ENCODE measurements around the gene BOLA1.
"Not testable (repeated sequence)": the region's sequence is repeated elsewhere in the genome, so short reads cannot be mapped to it uniquely, and the experiment has no call there.

BOLA1 gene

DNA sequence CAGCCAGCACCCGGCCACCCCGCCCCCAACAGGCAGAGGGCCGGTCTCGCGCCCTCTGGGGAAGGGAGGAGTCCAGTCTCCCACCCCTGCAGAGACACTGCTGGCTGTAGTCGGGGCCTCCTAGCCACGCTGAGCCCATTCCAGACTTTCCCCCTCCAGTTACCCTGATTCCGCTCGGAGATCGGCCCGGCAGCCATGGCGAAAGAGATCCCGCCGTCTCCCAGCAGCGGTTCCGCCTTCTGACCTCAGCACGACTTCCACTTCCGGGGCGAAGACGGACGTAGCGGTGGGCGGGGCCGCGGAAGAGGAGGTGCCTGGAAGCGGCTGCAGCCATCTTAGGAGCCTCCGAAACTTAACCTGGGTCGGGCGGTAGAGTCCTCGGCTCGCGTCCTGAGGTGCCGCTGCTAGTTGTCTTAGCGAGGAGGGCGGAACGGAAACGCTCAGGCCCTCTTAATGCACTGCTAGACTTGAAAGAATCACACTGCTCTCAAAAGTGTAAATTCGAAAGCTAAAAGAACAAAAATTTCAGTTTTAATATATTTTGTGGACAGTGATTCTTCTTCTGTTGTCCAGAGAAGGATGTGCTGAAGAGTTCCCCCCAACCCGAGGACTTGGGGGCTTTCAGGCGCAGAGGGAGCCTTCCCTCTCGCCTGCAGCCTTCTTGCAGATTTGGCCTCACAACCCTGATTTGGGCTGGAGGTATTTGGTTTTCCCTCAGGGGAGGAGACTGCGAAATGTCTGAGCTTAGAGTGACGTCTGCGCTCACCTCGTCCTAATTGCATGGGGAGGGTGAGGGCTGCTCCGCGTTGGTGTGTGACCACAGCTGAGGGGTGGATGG, 28.4 kb downstream of the BOLA1 start, which contains the start of gene SF3B4:
TSS of gene SF3B4 (minus strand) at position 241 of the 838 bp plus-strand sequence. CDS start at position 197, 44 bp downstream.
- peak; percentile 84 to 92 (median 88) for DNase-seq (ENCODE audit: low read depth in 3 of 3, low spot score in 1 of 3)

DNA sequence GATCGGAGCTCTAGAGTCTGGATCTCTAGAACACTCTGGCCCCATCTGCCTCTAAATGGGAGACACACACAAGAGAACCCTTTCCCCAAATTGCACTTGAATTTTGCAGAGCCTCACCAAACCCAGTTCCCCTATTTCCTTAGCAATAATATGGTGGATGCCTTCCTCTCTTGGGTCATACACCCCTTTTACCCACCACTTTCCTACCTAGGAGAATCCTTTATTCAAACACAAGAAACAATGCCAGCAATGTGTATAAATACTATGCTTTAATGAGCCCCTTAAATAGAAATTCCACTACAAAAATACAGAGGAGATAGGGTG, 29.0 kb downstream of the BOLA1 start:
- DNase-seq (ENCODE audit: low read depth in 3 of 3, low spot score in 1 of 3): no peak

DNA sequence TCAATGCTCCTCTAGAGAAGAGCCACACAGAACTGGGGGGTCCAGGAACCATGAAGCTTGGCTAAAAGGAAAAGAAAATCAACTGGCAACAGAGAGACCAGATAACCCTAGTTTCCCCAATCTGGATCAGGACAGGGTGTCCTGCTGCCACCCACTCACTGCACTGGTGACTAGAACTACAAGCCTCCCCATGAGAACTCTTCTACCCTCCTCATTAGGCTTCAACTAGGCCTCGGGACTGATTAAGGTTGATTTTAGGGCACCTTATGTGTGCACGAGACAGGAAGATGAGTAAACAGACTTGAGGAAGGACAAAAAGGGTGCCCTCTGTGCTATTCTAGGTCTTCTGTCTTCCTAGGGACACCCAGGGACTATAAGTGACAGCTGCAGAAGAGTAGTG, 30.5 kb downstream of the BOLA1 start:
- no peak for DNase-seq (ENCODE audit: low read depth in 3 of 3, low spot score in 1 of 3)

DNA sequence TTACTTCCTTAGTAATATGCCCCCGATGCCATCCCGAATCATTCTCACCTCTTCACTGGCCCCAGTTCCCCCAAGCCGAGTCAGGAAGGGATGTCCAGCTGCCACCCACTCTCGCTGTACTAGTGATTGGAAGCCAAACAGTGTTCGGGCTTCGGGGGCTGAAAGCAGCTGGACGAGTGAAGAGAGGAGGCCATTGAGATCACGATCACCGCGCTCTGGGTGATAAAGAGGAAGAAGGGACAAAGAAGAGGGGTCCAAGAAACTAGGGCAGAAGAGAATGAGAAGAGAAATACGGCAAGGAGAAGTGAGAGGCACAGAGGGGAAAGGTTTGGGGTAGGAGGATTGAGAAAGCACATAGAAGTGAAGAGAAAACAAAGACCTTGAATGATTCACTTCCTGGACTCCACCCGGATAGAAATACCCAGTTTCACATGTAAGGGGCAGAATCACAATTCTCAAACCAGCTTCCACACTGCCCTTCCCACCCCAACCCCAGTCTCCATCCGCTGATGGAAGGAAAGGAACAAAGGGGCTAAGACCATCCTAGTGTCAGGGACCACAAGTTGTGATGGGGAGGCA, 31.9 kb downstream of the BOLA1 start:
- no peak for DNase-seq (ENCODE audit: low read depth in 3 of 3, low spot score in 1 of 3)

DNA sequence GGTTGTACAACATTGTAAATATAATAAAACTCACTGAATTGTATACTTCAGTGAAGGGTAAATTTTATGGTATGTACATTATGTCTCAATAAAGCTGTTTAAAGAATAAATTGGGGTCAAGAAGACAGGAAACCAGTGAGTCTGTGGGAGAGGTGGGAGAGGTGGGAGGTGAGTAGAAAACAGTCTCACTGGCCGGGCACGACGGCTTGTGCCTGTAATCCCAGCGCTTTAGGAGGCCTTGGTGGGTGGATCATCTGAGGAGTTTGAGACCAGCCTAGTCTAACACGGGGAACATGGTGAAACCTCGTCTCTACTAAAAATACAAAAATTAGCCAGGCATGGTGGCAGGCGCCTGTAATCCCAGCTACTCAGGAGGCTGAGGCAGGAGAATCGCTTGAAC, 33.1 kb downstream of the BOLA1 start:
- DNase-seq (ENCODE audit: low read depth in 3 of 3, low spot score in 1 of 3): no peak

DNA sequence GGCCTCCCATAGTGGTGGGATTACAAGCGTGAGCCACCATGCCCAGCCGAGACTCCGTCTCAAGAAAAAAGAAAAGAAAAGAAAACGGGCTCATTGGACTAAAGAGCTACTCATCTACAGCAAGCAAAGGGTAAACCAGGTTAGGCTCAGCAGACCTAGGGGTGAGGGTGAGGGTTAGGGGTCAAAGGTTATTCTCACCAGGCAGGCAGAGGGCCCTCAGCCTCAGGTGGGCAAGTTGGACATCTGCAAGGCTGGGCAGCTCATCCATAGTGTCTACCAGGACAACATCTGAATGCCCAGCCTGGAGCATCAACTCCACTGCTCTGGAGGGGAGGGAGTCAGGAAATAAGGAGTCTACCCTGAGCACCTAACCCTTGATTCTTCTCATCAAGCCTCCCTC, 33.8 kb downstream of the BOLA1 start:
- no peak for DNase-seq (ENCODE audit: low read depth in 3 of 3, low spot score in 1 of 3)

DNA sequence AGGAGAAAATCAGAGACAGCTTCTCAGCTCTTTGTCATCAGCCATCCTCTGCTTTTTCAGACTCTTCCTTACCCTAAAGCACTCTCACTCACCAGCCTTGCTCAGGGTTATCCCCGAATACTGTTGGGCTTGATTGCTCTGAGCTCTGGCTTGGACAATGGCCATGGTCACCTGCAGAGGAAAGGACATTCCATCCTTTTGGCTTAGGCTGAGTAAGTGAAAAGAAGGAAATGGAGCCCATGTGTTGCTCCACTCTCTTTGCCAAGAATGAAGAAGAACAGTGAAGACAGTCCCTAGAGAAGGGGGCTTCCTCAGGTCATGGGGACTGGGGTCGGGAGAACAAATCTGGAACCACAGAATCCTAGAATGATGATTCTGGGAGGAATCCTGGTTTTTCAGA, 35.0 kb downstream of the BOLA1 start:
- no peak for DNase-seq (ENCODE audit: low read depth in 3 of 3, low spot score in 1 of 3)

DNA sequence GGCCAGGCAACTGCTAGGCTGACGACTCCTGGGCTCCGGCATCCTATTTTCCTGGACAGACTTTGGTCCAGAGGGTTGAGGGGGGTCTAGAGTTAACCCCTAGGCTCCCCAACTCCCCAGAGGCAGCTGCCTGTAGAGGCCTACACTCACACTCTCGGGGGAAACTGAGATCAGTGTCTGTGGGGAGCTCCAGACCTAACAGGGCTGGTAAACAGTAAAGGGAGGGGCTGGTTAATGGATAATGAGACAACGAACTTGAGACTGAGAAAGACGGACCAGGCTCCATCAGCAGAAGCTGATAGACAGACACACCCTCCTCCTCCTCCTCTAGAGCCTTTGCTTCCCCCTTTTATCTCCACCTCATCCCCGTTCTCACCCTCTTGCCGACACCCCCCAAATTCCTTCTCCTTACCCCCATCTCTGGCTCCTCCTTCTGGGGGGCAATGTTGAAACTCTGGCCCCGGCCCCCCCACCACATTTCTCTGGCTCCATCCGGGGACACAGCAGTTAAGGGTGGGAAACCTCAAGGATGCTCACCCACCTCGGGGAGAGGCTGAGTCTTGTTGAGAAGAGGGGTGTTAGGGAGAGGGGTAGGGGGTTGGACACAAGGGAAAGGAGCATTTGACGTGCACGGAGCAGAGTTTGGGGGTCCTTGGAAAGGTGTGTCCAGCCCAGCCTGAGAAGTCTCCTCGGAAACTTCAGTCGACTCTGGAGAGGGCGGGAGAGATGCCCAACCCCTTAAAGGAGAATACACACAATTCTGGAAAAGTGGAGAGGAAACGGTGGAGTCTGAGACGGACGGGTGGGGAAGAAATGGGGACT, 37.0 kb downstream of the BOLA1 start, which contains the start of gene MTMR11:
TSS of gene MTMR11 (minus strand) at position 710 of the 822 bp plus-strand sequence. CDS start at position 478, 232 bp downstream.
- no peak for DNase-seq (ENCODE audit: low read depth in 3 of 3, low spot score in 1 of 3)

DNA sequence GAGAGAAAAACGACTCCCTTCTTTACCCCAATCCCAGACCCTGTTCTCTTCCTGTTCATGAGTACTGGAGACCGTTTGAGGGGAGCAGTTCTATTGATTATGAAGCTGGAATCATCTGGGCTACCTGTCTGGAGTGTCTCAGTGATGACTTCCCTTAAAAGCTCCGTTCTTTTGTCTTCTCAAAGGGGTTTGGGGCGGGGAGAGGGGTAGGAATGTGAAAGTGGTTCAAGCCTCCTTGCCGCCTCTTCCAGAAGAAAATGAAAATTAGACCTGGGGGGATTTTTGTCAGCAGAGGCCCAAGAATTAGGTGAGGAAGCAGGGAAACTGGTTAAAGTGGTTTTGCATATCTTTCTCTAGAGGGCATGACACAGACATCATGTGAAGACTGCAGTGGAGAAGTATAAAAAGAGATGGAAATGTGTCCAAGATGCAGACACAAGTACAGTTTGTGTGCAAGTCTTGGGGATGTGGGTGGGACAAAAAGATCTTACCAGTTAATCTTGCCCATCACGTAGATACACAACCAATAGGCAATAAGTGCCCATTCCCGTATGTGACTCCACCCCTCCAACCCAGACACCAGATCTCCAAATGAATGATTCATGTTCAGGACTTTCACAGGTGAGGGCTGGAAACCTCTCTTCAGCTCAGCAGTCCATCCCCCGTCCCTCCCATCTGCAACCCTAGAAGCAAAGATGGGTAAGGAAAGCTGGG, 37.8 kb downstream of the BOLA1 start:
- DNase-seq (ENCODE audit: low read depth in 3 of 3, low spot score in 1 of 3): no peak

DNA sequence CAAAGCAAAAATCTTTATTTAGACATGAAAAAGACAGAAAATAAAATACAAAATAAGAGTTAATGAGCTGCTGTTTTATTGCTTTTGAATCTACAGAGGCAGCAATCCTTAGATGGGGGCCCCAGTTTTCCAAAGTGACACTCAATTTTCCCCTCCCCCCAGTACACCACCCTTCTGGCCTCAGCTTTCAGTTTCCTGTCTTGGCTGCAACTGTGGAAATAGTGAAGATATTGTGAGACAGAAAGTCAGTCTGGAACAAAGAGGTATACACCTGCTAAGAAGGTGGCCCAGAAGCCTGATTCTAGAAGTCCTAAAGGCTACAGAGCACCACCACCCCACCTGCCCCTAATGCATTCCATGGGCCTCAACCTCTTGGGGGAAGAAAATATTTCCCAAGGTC, 38.4 kb downstream of the BOLA1 start:
- no peak for DNase-seq (ENCODE audit: low read depth in 3 of 3, low spot score in 1 of 3)

DNA sequence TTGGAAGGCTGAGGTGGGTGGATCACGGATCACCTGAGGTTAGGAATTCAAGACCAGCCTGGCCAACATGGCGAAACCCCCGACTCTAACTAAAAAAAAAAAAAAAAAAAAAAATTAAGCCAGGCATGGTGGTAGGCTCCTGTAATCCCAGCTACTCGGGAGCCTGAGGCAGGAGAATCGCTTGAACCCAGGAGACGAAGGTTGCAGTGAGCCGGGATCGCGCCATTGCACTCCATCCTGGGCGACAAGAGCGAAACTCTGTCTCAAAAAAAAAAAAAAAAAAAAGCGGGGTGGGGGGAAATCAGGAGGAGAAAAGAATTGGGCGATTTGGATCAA, 39.3 kb downstream of the BOLA1 start:
- DNase-seq (ENCODE audit: low read depth in 3 of 3, low spot score in 1 of 3): not testable (repeated sequence)

DNA sequence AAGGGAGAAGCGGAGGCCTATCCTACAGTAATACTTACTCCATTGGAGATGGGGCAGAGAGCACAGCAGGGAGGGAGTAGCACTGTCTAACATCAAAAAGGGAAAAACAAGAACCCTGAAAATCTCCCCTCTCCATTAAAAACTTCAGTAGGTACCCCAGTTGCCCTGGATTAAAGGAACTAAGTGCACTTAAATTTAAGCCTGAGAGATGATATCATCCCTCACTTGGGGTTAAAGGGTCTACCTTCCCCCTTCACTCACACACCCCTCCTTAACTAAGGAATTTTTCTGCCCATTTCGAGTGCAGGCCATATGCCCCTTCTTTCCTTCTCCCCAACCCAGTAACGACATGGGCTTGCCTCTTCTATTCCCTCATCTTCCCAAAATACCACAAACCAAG, 41.1 kb downstream of the BOLA1 start:
- no peak for DNase-seq (ENCODE audit: low read depth in 3 of 3, low spot score in 1 of 3)

DNA sequence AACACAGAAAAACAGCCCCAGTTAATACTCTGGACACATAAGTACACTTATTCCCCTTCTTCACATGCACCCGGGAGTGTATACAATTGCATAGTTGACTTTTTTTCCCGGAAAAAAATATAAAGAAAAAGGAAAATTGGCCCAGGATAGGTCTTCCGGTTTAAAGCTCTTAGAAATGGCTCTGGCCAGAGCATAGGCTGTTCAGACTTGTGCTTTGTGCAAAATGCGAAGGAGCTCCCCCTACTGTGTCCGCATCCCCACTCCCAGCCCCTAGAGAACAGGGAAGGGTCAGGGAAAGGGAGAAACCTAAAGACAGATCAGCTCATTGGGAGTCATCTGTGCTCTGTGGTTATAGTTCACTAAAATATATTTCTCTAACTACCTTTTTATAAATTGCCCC, 42.8 kb downstream of the BOLA1 start:
- no peak for DNase-seq (ENCODE audit: low read depth in 3 of 3, low spot score in 1 of 3)

DNA sequence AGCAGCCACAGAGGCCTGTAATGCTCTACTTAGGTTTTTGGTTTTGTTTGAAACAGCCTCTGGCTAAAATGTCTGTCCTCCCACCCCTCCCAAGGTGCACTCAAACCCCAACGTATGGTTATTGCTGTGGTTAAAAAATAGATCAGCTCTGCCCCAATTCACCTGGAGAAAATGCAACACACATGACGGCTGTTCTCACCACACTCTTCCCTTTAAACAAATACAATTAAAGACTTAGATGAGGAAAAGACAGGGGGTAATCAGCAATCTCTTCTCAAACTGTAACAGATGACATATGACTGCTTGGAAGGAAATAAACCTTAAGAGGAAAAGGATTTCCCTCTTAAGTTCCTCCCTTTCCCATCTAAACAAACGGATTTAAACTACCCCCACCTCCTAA, 43.5 kb downstream of the BOLA1 start:
- DNase-seq (ENCODE audit: low read depth in 3 of 3, low spot score in 1 of 3): no peak

DNA sequence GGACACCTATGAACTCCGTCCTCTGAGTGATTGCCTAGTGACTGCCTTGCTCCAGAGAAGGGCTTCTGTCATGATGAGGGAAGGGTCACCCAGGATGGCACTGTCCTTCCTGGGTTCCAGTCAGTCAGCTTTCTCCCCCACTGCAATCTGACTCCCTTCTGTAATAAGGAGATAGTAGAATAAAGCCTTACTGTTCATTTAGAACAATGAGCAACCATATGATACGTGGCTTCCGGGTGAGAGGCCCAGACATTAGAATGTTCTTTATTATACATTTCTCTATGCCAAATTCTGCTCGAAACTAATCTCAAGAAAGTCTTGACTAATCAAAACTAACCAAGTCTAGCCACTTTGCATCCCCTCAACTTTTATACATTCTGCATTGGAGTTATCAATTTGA, 45.8 kb downstream of the BOLA1 start:
- DNase-seq (ENCODE audit: low read depth in 3 of 3, low spot score in 1 of 3): no peak

DNA sequence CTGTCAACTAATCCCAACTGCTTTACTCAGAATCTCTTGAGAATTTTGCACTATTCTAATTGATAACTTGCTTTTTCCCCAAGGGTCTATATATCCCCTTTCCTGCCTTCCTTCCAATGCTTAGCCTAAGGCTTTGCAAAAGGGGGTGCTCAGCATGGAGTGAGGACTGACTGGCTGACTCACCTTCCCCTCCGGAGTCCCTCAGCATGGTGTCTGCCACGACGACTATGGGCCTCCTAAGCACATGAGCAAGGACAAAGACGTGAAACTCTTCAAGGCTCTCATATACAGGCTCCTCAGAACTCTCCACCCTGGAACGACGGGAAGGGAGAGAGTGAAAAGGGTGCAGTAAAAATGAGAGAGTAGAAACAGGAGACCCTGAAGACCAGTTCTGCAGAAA, 50.5 kb downstream of the BOLA1 start:
- no peak for DNase-seq (ENCODE audit: low read depth in 3 of 3, low spot score in 1 of 3)

Data from stimulated activated CD4-positive, alpha-beta T cell treated with anti-CD3 and anti-CD28 coated beads, TNF-alpha, amount 100 ng/mL, for 1 hour (primary cell).